KG1 (cell line): ENCODE data around the gene AQP12A.
"Not testable (repeated sequence)": the region's sequence is repeated elsewhere in the genome, so short reads cannot be mapped to it uniquely, and the experiment has no call there.

Experiments
- DNase-seq: peaks from one replicate; lab custom pipeline; 2025; lab: John Stamatoyannopoulos, UW

The AQP12A gene

DNA sequence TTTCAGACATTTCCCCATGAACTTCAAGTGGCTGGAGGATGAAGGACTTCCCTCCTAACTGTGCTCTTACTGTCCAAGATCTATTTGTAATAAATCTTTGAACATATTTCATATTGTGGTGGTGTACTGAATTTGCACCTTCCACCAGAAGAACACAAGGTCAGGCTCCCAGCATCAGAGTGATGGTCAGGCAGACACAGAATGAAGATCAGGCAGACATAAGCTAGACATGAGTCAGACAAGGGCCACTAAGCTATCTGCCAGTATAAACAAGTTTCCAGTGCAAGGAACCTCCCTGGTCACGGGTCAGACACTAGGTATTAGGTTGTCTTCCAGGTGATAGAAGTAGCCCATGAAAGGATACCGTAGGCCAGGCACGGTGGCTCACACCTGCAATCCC, 29.0 kb upstream of the AQP12A start:
- no peak for DNase-seq

DNA sequence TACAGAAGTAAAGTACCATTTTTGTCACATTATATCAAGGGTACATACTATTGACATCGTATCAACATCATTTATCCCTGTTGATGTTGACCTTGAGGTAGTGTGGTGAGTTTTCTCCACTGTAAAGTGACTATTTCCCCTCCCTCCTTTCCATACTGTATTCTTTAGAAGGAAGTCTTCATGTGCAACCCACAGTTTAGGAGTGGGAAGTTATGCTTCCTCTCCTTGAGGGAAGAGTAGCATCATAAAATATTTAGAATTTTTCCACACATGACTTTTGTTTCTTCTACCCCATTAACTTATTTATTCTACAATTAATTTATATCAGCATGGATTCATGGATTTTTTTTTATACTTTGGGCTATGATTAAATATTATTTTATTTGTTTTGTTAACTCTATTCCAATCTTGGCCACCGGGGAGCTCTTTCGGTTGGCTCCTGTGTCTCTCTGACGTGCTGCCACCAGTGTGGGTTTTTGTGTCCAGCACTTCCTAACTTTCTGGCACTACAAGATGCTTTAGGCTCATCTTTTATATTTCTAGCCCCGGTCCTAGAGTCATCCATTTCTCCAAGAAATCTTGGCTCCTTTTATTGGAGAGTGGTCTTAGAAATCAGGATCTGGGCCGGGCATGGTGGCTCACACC, 28.0 kb upstream of the AQP12A start:
- no peak for DNase-seq

DNA sequence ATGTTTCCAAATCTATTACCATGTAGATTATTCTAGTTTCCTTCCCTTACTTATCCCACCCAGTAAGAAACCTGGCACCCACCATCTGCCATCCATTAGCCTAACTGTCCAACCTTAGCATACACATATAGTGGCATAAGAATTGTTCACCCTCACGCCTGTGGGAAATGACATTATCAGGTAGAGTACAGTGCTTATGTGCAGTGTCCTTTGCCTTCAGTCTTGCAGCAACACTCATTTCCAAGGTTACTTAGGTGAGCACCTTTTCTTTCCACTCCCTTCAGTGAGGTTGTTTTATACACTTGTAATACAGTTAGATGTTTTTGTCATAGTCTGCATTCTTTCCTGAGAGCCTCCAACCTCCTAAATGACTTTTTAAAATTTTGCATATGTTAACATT, 27.0 kb upstream of the AQP12A start:
- DNase-seq = no peak

DNA sequence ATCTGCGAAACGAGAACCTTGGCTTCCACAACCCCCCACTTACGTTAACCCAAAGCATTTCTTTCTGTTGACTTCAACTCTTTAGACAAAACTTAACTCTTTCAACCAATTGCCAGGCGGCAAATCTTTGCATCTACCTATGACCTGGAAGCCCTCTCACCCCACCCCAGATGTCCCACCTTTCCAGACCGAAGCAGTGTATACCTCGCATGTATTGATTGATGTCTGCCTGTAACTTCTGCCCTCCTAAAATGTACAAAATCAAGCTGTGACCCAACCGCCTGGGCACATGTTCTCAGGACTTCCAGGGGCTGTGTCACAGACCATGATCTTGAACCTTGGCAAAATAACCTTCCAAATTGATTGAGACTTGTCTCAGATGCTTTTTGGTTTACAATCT, 21.3 kb upstream of the AQP12A start:
- DNase-seq = no peak

DNA sequence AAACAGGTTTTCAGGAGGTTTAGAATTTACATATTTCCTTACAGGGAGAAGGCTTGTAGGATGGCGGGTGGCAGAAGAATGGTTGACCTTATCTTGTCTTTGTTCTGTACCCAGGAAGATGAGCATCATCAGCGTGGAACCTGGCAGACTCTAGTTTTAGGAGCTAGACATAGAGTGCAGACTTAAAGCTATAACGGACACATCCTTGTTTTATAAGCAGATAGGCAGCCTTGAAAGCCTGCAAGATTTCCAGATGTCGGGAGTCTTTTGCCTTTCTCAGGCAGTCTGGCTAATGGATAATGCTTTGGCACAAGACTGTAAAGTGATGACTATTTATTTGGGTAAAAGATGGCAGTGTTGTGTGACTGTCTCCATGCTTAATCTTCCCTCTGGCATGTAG, 20.7 kb upstream of the AQP12A start:
- no peak for DNase-seq

DNA sequence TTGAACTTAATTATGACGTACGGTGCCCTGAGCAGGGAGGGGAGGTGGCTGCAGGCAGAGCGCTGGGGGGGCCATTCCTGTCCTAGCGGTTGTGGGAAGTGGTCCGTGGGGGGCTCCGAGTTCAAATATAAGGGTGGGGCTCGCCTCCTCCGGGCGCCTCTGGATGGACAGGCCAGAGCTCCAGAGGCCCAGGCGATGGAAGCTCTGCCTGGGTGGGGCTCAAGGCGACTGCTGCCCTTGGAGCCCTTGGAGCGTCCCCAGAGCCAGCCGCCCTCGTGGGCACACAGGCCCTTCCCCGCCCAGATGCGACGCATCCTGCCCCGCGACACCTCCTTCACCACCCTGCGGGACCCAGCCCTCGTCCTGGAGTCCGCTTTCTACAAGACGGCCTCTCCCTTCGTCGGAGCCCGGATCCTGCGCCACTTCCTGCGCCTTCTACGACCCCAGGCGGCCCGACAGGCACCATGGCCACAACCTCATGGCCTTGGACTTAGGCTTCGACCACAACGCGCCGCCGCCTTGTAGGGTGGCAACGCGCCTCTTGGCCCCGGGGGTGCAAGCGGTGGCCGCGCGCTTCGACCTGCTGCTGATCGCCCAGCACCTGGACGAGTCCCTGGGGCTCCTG, 19.5 kb upstream of the AQP12A start:
- no peak for DNase-seq

DNA sequence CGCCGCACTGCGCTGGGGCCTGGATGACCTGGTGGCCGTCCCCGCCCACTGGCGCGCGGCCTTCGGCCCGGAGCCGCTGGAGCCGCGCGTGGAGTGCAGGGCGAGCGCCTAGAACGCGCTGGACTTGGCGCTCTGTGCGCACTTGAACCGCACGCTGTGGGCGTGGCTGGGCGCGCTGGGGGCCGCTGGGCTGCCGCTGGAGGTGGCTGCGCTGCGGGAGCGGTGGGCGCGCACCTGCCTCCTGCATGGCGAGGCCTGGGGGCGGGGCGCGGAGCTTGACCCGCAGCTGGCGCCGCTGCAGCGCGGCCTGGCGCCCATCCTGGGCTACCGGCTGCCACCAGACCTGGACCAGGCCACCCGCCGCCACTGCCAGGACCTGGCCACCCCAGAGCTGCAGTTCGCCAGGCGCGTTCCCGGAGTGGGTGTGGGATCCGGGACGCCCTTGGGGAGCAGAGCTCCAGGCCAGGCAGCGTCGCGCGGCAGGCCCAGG, 18.9 kb upstream of the AQP12A start:
- no peak for DNase-seq

DNA sequence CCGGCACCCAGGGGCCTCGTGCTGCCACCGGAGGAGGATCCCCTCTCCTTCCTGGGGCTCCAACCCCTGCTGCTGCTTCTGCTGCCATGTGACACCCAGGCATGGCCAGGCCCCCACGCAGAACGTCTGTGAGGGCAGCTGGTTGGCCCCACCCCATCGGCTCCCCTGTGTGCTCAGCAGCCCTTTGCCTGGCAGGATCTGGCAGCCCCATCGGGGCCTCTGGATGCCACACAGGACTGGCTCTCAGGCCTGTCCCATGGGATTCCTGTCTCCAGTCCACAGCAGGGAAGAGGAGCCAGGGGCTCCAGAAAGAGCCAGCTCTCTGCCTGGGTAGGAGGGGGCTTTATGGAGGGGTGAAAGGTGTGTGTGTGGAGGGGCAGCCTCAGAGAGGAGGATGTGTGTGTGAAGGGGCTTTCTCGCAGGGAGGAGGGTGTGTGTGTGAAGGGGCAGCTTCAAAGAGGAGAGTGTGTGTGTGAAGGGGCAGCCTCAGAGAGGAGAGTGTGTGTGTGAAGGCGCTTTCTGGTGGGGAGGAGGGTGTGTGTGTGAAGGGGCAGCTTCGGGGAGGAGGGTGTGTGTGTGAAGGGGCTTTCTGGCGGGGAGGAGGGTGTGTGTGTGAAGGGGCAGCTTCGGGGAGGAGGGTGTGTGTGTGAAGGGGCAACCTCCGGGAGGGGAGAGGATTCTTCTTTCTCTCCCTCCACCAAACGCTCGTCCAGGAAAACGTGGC, 17.0 kb upstream of the AQP12A start:
- DNase-seq = not testable (repeated sequence)

DNA sequence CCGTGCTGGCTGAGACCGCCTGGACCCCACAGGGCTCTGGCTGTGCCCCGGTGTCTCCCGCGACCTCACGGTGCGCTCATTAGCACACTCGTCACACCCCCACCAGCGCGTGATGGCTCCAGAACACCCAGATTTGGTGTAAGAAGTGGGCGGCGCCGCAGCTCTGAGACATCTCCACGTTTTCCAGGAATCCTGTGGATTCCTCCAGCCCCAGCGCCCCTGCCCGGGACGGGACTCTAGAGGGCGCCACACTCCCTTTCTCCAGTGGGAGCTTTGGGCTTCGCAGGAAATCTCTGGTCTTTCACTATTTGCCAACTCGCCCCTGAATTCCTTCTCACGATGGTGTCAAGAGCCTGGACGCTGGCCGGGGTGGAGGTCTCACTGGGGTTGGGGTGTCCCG, 16.3 kb upstream of the AQP12A start:
- DNase-seq = not testable (repeated sequence)

DNA sequence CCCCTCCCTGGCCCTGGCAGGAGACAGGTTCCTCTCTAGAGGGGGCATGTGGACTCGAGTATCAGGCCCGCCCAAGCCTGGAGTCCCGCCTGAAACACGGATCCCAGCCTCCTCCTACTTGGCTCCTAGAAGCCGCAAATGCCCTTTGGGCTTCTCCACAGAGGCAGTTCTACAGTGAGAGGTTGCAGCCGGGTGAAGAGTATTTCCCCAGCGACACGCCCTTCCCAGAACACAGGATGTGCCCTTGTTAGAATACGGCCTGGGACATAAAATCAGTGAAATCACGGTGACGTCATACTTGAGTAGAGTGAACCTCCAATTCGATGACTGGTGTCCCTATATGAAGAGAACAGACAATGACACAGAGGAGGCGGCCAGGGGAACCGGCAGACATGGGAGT, 13.6 kb upstream of the AQP12A start:
- not testable (repeated sequence) for DNase-seq

DNA sequence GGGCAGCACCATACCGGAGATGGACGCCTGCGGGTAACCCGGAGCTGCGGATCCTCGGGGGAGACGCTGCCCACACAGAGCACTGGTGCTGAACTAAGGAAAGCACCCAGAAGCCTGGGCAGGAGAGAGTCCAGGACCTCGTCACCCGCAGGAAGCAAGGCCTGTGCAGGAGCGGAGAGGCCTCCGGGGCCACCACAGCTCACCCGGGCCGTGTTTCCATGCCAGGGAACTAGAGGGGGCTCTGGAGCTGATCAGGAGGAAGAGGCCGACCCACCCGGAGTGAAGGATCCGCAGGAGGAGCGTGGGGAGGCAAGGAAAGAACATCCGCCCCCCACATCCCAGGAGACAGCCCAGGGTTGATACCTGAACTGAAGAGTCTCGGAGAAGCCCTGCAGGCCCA, 12.8 kb upstream of the AQP12A start:
- DNase-seq = not testable (repeated sequence)

DNA sequence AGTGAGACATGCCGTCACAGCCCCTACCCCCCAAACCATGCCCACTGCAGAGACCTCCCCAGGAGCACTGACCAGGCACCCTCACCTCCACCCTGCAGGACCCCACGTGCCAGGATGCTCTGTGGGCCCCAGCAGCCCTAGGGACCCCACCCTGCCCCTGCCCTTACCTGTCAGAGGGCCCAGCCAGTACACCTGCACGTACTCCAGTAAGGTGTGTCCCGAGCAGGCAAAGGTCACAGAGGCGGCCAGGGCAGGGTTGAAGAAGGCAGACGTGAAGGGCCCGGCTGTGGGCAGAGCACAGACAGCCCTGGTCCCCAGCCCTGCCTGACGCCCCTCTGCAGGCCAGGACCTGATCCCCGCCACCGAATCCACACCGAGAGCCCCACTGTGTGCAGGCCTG, 11.5 kb upstream of the AQP12A start:
- DNase-seq = not testable (repeated sequence)

DNA sequence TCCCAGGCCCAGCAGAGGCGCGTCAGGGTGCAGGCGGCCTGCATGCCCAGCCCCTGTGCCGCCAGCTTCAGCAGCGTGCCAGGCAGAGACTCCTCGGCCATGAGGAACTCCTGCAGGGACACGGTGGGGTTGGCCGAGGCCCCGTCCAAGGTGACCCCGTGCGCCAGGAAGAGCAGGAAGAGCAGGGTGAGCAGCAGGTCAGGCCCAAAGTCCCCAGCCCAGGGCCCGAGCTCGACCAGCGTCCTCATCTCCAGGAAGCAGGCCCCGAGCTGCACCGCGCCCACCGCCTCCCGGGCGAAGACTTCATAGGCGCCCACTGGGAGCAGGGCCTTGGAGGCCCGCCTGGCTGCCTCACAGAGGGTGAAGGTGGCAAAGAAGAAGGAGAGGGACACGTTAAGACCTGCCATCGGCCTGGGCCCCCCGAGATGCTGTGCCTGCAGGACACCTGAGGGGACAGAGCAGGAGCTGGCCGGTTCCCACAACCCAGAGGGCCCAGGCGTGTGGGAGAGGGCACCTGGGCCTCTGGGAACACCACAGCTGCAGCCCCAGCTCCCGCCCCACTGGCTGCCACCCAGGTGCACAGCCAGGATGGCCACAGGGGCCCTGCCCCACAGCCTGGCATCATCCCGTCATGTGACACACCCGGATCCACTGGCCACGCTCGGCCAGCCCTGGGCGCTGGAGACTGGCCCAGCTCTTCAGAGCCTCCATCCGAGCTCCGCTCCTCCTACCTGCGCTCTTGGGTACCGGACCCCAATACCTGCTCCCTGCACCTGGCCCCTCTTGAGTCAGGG, 9.0 kb upstream of the AQP12A start, which contains the start of gene AQP12B:
Gene AQP12B (minus strand): TSS at position 455 of the 794 bp plus-strand sequence. CDS start 48 bp downstream, at position 407.
- DNase-seq = not testable (repeated sequence)

DNA sequence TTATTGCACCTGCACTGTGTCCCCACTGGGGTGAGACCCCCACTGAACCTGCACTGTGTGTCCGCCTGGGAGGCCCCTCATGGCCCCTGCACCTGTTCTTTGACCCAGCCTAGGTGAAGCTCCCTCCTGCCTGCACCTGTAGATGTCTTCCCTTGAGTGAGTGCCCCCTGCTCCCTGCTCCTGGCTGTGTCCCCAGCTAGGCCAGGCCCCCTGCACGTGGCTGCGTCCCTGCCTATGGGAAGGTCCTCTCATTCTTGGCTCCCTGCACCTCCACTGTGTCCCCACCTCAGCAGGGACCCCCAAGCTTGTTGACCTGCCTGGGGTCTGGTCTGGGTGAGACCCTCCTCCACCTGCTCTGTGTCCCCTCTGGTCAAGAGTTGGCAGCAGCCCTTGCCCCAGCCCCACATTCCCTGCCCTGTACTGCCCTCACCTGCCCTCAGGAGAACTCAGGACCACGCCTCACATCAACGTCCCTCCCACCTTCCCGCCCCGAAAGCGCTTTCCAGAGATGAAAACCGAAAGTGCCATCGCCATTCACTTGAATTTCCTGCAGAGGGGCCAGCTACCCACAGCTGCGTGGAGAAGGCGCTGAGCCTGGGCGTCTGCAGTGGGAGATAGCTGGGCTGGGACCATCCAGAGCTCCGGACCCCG, 8.2 kb upstream of the AQP12A start:
- not testable (repeated sequence) for DNase-seq

DNA sequence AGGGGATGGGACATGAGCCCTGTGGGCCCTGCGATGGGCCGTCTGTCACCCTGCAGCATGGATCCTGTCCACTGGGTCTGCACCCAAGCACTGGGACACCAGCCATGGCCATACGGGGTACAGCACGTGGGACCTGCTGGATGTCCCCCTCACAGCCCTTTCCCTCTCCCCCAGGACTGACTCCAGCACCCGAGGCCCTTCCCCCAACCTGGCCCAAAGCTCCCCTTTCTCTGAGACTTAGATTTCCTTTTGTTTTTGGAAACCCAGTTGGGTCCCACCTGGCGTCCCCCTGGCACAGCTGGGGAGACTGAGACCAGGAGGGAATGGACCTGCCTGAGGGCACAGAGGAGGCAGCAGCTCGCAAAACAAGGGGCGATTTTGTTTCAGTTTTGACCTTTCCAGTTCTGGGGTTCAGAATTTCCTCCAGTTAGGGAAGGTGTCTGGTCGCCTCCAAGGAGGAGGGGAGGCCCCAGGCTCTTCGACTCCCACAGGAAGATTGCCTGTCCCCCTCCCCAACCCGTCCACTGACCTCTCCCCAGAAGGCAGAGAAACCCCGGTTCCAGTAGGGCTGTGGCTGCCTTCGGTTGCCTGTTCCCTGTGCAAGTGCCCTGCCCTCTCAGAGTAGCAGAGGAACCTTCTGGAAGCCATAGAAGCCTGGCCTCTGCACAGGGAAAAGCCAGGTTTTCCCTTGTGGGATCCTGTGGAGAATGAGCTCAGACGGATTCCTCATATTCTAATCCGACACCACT, 7.5 kb upstream of the AQP12A start:
- DNase-seq = not testable (repeated sequence)

DNA sequence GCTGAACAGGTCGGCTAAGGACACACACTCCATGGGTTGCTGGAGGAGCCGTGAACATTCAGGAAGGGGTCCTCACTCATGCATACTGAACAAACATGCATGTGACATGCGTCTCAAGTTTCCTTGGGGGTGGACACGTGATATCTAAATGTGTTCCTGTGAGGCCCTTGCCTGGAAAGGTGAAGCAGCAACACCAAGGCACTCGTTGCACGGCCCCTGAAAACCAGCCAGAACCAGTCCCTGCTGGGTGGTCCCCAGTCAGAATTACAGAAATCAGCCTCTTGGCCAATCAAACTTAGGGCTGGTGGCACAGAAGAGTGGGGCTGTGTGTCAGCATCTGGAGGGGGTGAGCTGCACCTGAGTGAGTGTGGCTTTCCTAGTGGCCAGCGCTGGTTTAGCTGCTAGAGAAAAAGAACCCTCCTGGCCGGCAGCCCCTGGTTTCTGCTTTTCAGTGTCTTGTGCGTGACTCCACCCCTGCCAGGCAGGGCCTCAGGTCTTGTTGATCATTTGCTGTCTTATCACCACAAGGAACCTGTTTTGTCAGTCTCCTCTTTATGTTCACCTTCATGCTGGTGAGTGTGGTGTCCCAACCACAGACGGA, 5.8 kb upstream of the AQP12A start:
- DNase-seq = no peak

DNA sequence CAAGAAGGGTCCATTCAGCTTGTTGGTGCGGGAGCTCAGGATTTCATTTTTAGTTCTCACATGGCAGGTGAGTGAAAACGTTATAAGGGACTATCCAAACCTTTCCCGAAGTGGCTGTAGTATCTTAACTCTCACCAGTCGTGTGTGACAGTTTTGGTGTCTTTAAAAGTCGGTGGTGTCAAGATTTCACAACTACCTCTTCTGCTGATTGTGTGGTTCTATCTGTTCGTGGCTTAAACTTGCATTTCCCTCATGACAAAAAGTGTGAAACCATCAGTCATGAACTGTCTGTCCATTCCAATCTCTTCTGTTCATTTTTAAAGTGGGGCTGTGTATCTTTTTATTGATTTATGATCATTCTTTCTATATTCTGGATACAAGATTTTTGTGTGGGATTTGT, 5.2 kb upstream of the AQP12A start:
- DNase-seq = no peak

DNA sequence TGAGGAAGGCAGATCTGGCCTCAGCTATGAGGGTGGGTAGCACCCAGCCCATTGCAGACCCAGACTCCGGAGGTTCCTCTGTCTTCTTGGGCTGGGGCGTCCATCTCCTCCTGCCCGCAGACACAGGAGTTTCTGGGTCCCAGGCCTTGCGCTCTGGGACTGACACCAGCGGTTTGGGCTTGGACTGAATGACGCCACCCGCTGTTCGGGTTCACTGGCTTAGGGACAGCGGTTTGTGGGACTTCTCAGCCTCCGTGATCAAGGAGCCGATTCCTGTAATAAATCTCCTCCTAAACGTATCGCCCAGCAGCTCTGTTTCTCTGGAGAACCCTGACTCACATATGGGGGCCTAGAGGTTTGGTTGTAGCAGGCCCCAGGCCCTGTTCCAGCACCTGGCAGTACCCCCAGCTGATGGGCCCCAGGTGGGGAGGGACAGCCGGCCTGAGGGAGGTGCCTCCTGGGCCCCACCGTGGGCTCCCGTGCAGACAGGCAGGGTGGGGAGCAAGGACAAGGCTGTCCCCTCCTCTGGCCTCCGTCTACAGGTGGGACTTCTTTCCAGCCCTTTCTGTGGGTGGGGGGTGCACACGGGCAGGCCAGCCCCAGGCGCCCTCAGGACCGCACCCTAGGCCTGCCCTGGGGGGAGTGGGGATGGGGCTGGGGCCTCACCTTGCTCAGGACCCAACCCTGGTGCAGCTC, 4.5 kb upstream of the AQP12A start:
- DNase-seq = no peak

DNA sequence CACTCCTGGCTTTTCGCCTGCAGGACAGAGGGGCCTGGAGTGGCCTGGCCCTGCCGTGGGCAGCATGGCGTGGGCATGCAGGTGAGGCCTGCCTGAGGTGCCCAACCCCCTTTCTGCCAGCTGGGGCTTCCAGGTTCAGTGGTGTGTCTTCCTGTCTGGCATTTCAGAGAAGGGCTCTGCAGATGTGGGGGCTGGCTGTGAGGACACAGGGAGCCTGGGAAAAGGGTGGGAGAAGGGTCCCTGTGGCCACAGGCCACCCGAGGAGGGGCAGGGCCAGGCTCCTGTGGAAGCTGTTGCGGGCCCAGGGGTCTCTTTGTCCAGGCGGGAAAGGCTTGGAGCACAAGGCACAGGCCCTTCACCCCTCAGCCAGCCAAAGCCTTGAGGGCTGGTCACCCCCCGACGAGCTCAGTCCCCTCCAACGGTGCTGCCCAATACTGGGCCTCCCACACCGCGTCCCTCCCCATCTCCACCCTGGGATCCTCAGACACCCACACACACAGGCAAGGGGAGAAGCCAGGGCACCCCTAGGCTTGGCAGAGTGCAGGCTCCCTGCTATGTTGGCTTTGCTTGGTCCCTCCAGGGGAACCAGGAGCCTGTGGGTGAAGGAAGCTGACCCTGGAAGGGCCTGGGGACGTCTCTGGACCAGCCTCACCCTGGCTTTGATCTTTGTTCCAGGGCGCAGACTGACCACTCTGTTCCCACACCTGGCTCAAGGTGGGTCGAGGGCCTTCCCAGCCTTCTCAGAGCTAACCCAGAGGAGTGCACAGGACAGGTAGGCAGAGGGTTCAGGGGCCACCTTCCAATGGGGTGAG, 3.7 kb upstream of the AQP12A start:
- DNase-seq = no peak
